Measurements from ENCODE around the gene TGFB1I1. TPM values are rescaled to one million over a fixed set of nuclear protein-coding genes. Genes with fewer than 3 reads are reported as not detected.

TGFB1I1 gene
- total and polyA plus RNA-seq, 2 of the 4 experiments (the other 2 are of a cell fraction) = 24.9 to 128 TPM

DNA sequence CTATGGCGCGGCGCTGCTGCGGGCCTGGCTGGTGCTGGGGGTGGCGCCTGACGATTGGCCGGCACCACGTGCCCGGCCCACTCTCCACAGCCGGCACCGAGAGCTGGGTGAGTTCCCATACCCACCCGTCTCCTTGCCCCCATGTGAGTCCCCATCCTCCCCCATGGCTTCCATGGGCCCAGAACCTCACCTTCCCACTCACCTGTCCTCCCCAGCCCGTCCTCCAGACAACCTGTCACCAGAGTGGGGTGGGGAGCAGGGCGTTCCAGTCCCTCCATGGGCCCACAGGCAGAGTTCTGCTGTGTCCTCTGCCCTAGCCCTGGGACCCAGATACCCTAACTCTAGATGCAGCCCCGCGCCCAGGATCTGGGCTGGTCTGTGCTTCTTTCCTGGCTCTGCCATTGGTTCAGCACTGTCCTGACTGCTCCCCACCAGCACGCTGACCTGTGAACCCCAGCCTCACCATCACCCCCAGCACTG is 7.1 kb upstream of the TGFB1I1 start:
- no peaks in the 10 kb centered on the region for H4K20me1 ChIP-seq (ENCODE audit: insufficient read depth, low read length)
- dilution Hi-C loops (cut with HindIII; ENCODE audit: low sequenced_read_pairs, unreplicated experiment) (no loop called here), intact Hi-C loops (cut with micrococcal nuclease) (no loop called here), in situ Hi-C loops (cut with MboI; ENCODE audit: low sequenced_read_pairs) (loop anchor here (10.0 to 25.0 kb wide), 2 partner anchors 390 to 397 kb away; partner anchors contain the start of genes ZNF267, ZNF646 and ZNF668)
- H4K5ac ChIP-seq (ENCODE audit: low read depth, low read length) = no peak overlapping the region
- ATAC-seq (ENCODE audit: low read depth) (no peak), DNase-seq (no peak)
- H3K56ac ChIP-seq (ENCODE audit: extremely low read depth, insufficient read depth, low read length) = no peak overlapping the region
- H3K4ac ChIP-seq (ENCODE audit: low read depth, low read length) = no peak overlapping the region
- no peaks in the 10 kb centered on the region for H3K27me3 ChIP-seq (ENCODE audit: control insufficient read depth, insufficient read depth, low read length)
- no peaks in the 10 kb centered on the region for H3K9me3 ChIP-seq (ENCODE audit: control insufficient read depth, insufficient read depth, low read length)
- no peak overlapping the region for H3K14ac ChIP-seq (replicated peaks; ENCODE audit: low read depth, low read length)
- 98% methylated on average over 9 of the region's 17 CpGs; no CpG with 5 or more reads in 1 of the 2 experiments for WGBS, 2 experiments (ENCODE audit: extremely low coverage in 2 of 2, insufficient read length in 1 of 2)
- H2AK5ac ChIP-seq (ENCODE audit: low read depth, low read length) = no peak overlapping the region
- H2AFZ ChIP-seq (replicated peaks; ENCODE audit: low read length, poor library complexity) = no peak overlapping the region
- ChIA-PET CTCF (no interaction called here), POLR2A (ENCODE audit: unreplicated experiment) (no interaction called here)
- peaks cover 30% of the 10 kb centered on the region for H3K36me3 ChIP-seq (ENCODE audit: control insufficient read depth, insufficient read depth, low read length)
- no peak overlapping the region for H4K91ac ChIP-seq (ENCODE audit: insufficient read depth, low read depth, low read length)
- H3K27ac ChIP-seq (ENCODE audit: insufficient read depth, low read length) = no peak overlapping the region
- no peak overlapping the region for H2BK20ac ChIP-seq (ENCODE audit: low read depth, low read length)
- H3K9ac ChIP-seq (ENCODE audit: low read depth, low read length) = no peak overlapping the region
- peak overlapping the region; percentile 65 for H2AK9ac ChIP-seq (replicated peaks; ENCODE audit: low read depth, low read length, poor library complexity)
- no peak overlapping the region for H2BK15ac ChIP-seq (ENCODE audit: low read depth, low read length)
- BruUV-seq (replicated peaks) = no TSS peak
- 0 out of 2 replicates have a peak, but pooled peaks cover 5% of the 10 kb centered on the region for H3K9me1 ChIP-seq (ENCODE audit: insufficient read depth, low read length)
- H2BK120ac ChIP-seq (ENCODE audit: low read depth, low read length) = no peak overlapping the region
- H3K79me1 ChIP-seq (ENCODE audit: low read depth in 1 of 2, low read length in 2 of 2) = peaks cover 6 to 12% of the 10 kb centered on the region in 2 experiments; a peak in 3 of 4 replicates
- H3K4me3 ChIP-seq (ENCODE audit: insufficient read depth, low read depth, low read length) = no peak overlapping the region
- H2BK5ac ChIP-seq (ENCODE audit: low read depth, low read length, poor library complexity, severe bottlenecking) = no peak overlapping the region
- H3K4me1 ChIP-seq (ENCODE audit: control insufficient read depth, insufficient read depth, low read length) = no peaks in the 10 kb centered on the region
- no peak overlapping the region for H3K23ac ChIP-seq (ENCODE audit: low read depth, low read length)
- H4K8ac ChIP-seq (ENCODE audit: low read depth in 2 of 2, low read length in 2 of 2) = no peak overlapping the region
- no peak overlapping the region for H3K18ac ChIP-seq (ENCODE audit: low read depth, low read length)
- no peak overlapping the region for H3K4me2 ChIP-seq (ENCODE audit: low read depth, low read length)
- TF ChIP-seq SMC3 (IDR thresholded peaks at IDR 0.05; ENCODE audit: low read depth, low read length) = no peak
- TF ChIP-seq MXI1 (IDR thresholded peaks at IDR 0.05; ENCODE audit: borderline replicate concordance, low read depth, low read length) = no peak
- no peak for TF ChIP-seq RAD21 (IDR thresholded peaks at IDR 0.05; ENCODE audit: low read length)
- TF ChIP-seq, protein P1, sequence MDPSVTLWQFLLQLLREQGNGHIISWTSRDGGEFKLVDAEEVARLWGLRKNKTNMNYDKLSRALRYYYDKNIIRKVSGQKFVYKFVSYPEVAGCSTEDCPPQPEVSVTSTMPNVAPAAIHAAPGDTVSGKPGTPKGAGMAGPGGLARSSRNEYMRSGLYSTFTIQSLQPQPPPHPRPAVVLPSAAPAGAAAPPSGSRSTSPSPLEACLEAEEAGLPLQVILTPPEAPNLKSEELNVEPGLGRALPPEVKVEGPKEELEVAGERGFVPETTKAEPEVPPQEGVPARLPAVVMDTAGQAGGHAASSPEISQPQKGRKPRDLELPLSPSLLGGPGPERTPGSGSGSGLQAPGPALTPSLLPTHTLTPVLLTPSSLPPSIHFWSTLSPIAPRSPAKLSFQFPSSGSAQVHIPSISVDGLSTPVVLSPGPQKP (IDR thresholded peaks at IDR 0.05; ENCODE audit: borderline replicate concordance, low read depth, low read length) = no peak
- no peak for TF ChIP-seq RFX5 (IDR thresholded peaks at IDR 0.05; ENCODE audit: low read depth, low read length)
- no peak for TF ChIP-seq CHD1 (IDR thresholded peaks at IDR 0.05; ENCODE audit: low read depth, low read length)
- no peak for TF ChIP-seq POLR2A (IDR thresholded peaks at IDR 0.05; ENCODE audit: low read depth, low read length)
- TF ChIP-seq FOS (IDR thresholded peaks at IDR 0.05; ENCODE audit: low read depth, low read length) = no peak
- no peak for TF ChIP-seq RCOR1 (IDR thresholded peaks at IDR 0.05; ENCODE audit: insufficient replicate concordance, low read length)
- no peak for TF ChIP-seq BHLHE40 (IDR thresholded peaks at IDR 0.05; ENCODE audit: low read depth, low read length)
- TF ChIP-seq, protein P2, sequence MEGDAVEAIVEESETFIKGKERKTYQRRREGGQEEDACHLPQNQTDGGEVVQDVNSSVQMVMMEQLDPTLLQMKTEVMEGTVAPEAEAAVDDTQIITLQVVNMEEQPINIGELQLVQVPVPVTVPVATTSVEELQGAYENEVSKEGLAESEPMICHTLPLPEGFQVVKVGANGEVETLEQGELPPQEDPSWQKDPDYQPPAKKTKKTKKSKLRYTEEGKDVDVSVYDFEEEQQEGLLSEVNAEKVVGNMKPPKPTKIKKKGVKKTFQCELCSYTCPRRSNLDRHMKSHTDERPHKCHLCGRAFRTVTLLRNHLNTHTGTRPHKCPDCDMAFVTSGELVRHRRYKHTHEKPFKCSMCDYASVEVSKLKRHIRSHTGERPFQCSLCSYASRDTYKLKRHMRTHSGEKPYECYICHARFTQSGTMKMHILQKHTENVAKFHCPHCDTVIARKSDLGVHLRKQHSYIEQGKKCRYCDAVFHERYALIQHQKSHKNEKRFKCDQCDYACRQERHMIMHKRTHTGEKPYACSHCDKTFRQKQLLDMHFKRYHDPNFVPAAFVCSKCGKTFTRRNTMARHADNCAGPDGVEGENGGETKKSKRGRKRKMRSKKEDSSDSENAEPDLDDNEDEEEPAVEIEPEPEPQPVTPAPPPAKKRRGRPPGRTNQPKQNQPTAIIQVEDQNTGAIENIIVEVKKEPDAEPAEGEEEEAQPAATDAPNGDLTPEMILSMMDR (conservative IDR thresholded peaks at IDR 0.05; ENCODE audit: low read depth, low read length) = no peak
